GM18951 (cell line): Measurements from ENCODE around the gene SLC9A9.

ENCODE experiments used
- POLR2A ChIP-seq: IDR thresholded peaks from 4 replicates; pipeline ENCODE4 v1.6.1; 2011; ENCODE audit warnings: mild to moderate bottlenecking; ENCODE audit not compliant: insufficient read length, insufficient read depth; ENCODE audit errors: extremely low read depth
- in situ Hi-C: fragments of 300-500 bp; cut with MboI; formaldehyde crosslinking; loops from one replicate; pipeline ENCODE4 v1.12.0; 2022; ENCODE audit warnings: low sequenced_read_pairs, mixed read lengths, inconsistent platforms; ENCODE audit not compliant: unreplicated experiment

SLC9A9 gene

DNA sequence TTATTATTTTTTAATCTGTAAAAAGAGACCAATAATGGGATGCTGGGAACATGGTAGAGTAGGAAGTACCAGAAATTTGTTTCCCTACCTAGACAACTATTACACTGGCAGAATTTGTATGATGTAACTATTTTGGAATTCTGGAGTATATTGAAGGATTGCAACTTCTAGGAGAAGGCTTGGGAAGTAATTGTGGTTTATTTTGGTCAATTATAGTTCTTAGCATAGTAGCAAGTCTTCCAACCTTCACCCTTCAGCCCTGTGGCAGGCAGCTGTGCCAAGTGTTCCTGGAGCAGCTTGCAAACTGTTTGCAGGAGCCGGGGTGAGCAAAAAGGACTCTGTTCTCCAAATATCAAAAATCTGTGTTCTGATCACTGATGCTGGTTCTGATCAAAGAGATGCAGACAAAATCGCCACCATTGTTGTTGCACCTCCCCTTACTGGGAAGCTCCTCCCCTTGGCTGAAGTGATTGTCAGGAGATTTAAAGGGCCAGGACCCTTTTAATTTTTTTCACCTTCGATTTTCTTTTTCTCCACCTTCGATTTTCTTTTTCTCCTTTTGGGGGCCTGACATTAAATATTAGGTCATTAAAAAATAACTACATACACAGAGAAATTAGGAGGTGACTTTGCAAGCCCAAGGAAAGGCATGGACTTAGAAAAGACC, 363.3 kb downstream of the SLC9A9 start:
- in situ Hi-C loops = no loop called here
- TF ChIP-seq POLR2A = no peak

GRCh38 chr3:143483214-143483613, 365.1 kb downstream of the SLC9A9 start:
- no peak for TF ChIP-seq POLR2A
- in situ Hi-C loops = no loop called here

DNA sequence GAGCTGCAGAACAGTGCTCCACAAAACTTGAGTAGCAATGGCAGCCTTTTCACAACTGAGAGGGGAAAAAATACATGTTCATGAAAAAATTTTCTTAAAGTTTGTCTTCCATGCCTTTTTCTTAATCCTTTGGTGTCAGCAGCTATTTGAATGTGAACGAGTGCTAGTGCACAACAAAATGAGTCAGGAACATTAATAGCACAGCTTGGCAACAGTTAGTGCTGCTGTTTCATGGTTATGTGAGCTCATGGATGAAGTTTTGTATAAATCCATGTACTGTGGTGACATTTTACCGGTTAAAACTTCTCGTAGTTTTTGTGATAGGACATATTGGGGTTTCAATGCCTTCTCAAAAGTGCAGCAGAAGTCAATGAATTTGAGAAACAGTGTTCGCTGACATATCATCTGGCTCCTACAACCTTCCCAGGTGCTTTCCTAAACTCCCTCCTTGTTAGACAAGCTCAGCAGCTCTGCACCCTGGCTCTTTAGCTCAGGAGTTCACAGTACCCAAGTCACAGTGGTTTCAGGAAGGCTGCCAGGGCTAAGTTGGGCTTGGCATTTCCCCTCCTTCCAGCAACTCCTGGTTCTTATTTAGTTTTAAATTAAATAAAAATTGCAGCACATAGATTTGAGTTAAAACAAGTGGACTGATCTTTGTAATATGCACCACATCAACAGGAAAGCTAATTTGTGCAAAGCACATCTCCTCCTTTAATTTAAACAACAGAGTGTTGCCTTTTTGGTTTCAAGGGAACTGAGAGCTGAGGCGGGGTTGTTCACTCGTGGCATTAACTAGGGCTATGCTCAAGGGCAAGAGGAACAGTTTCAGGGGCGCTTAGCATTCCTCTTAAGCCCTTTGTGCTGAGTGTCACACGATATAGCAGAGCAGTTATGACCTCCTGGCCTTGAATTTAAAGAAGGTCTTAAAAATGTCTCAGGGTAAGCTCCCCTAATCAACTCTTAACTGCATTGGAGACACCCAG, 365.9 kb downstream of the SLC9A9 start:
- in situ Hi-C loops = no loop called here
- no peak for TF ChIP-seq POLR2A

DNA sequence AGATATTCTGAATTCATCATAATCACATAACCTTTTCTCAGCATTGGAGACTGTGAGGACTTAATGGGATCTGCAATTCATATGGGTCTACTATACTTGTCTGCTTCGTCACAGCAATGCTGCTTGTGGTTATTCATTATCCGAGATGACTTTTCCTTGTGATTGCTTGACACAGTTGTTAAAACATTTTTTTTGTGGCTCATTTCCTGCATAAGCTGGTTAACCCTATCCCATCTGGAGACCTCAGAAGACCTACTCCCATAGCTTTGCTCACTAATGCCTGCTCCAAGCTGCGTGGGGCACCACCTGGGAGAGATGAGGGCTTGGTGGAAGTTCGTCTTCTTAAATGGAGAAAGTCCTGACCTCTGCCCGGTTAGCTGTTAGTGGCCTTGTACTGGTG, 367.9 kb downstream of the SLC9A9 start:
- in situ Hi-C loops = no loop called here
- TF ChIP-seq POLR2A = no peak

GRCh38 chr3:143479727-143480126, 368.5 kb downstream of the SLC9A9 start:
- in situ Hi-C loops = no loop called here

GRCh38 chr3:143478115-143478693, 370.1 kb downstream of the SLC9A9 start:
- in situ Hi-C loops = no loop called here
- TF ChIP-seq POLR2A = no peak

More at GRCh38 chr3:143479727-143480126, 368.5 kb downstream of the SLC9A9 start:
- TF ChIP-seq POLR2A = no peak

GRCh38 chr3:143476965-143477640, 371.2 kb downstream of the SLC9A9 start:
- in situ Hi-C loops = no loop called here
- TF ChIP-seq POLR2A = no peak

GRCh38 chr3:143475981-143476380, 372.3 kb downstream of the SLC9A9 start:
- in situ Hi-C loops = no loop called here

DNA sequence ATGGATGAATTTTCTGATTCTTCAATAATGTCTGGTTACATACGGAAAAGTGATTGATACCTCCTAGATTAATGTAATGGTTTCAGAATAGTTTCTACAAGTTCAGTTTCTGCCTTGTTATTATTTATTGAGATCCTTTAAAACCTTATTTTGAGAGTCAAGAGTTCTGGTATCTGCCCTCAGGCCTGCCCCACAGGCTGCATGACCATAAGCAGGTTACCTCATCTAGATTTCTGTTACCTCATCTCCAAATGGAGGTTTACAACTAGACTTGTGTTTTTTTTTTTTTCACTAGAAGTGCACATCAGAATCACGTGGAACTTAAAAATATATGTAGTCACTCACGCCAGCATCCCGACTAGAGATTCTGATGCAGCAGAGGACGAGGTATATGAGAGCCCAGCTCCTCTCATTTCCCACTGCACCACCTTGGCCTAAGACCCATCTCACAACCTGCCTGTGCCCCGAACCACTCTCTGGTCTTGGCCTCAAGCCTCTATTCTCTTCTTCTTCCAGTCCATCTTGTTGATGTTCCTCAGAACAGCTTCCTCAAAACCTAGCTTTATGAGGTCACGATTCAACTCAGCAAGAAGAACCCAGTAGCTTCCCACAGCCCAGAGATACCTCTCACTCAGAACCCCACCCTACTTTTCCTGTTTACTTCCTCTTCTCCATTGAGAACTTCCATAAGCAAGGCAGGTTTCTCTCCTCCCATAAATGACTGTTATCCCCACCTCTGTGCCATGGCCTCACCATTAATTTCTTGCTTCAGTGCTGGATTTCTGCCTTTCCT, 375.3 kb downstream of the SLC9A9 start:
- no peak for TF ChIP-seq POLR2A
- in situ Hi-C loops = no loop called here

More at GRCh38 chr3:143475981-143476380, 372.3 kb downstream of the SLC9A9 start:
- no peak for TF ChIP-seq POLR2A

DNA sequence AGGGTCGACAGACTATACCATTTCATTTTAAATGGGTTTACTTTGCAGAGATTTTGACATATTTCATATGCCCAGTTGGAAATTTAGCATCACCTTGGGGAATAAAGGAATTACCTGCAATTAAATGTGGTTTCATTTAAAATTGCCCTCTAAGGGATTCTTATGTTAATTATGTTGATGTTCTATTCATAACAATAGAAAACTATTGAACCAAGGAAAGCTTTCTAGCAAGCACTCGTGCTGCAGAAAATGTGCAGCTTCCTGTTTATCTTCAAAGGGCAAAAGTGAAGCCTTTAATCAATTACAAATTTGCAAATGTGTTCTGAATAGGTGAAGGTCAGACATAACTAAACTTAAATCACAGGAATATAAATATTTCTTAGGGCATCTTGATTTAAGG, 376.6 kb downstream of the SLC9A9 start:
- TF ChIP-seq POLR2A = no peak
- in situ Hi-C loops = no loop called here

DNA sequence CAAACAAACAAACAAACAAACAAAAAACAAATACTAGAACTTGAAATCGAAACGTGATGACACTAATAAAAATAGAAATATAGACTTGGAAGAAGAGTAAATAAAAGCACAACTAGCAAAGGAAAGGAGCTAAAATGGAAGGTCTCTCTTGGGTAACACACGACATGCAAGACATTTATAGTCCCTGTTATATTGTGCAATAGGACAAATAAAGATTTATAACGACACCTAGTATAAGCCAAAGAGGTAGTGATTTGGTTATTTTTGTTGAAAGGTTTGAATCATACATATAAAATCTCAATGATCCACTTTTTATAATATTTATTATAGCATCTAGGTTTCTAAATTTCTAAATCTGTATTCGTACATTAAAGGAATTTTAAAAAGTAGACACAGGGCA, 379.1 kb downstream of the SLC9A9 start:
- in situ Hi-C loops = no loop called here
- TF ChIP-seq POLR2A = no peak

DNA sequence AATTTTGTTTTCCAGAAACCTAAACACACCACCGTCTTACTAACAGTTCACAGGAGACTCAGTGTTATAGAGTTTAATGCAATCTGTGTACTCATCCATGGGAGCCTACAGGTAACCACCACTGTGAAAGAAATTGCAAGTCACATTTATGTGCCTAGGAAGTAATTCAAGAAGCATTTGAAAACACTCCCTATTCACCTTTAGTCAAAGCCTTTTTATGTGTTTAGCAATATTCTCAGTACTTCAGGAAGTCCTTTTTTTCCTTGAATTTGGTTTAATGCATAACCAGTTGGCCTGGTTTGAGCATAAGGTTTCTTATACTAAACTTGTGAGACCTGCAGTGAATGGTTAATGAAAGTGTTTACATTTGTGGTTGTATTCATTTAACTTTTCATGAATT, 382.6 kb downstream of the SLC9A9 start:
- no peak for TF ChIP-seq POLR2A
- in situ Hi-C loops = no loop called here
